Osteoblast (primary cell): ENCODE results near the gene IL13RA1. TPM values are rescaled to one million over a fixed set of nuclear protein-coding genes. Genes with fewer than 3 reads are reported as not detected.
"Not testable (repeated sequence)": the region's sequence is repeated elsewhere in the genome, so short reads cannot be mapped to it uniquely, and the experiment has no call there.

Experiments used
- DNase-seq: peaks from one replicate; pipeline ENCODE4 v3.0.0; 2011; ENCODE audit warnings: low spot score, mixed read lengths; ENCODE audit not compliant: insufficient read length; ENCODE audit errors: missing footprints
- H2AFZ ChIP-seq: 2 replicates; pipeline ENCODE4 v1.6.0; 2011; ENCODE audit warnings: mild to moderate bottlenecking, low read length
- H3K27ac ChIP-seq: 2 replicates; pipeline ENCODE4 v1.5.1; 2011; ENCODE audit warnings: mild to moderate bottlenecking, low read depth, low read length, moderate library complexity
- H3K27me3 ChIP-seq: 2 replicates; pipeline ENCODE4 v1.6.0; 2012; ENCODE audit warnings: mild to moderate bottlenecking, control low read depth, inconsistent platforms, low read length, moderate library complexity; ENCODE audit not compliant: insufficient read depth
- H3K36me3 ChIP-seq: 2 replicates; pipeline ENCODE4 v1.5.1; 2011; ENCODE audit warnings: mild to moderate bottlenecking, low read length, control low read depth, moderate library complexity; ENCODE audit not compliant: insufficient read depth
- H3K4me1 ChIP-seq: 2 replicates; pipeline ENCODE4 v1.5.1; 2011; ENCODE audit warnings: mild to moderate bottlenecking, low read length, control low read depth, moderate library complexity; ENCODE audit not compliant: insufficient read depth
- H3K4me2 ChIP-seq: 2 replicates; pipeline ENCODE4 v1.6.0; 2011; ENCODE audit warnings: mild to moderate bottlenecking, low read length; ENCODE audit not compliant: insufficient read depth
- H3K4me3 ChIP-seq: fragments of 200-600 bp; sonication (generic); 3 replicates; pipeline ENCODE4 v1.5.1; 2012; ENCODE audit warnings: mild to moderate bottlenecking, low read length, inconsistent platforms; ENCODE audit not compliant: insufficient read depth
- H3K79me2 ChIP-seq: 2 replicates; pipeline ENCODE4 v1.6.0; 2012; ENCODE audit warnings: mild to moderate bottlenecking, low read length, control low read depth, inconsistent platforms; ENCODE audit not compliant: insufficient read depth
- H3K9me3 ChIP-seq: 2 replicates; pipeline ENCODE4 v1.5.1; 2011; ENCODE audit warnings: low read depth, low read length, control low read depth
- H4K20me1 ChIP-seq: 2 replicates; pipeline ENCODE4 v1.6.0; 2012; ENCODE audit warnings: mild to moderate bottlenecking, low read length, control low read depth; ENCODE audit not compliant: insufficient read depth
- CTCF ChIP-seq: IDR thresholded peaks from 2 replicates; pipeline ENCODE4 v1.5.1; 2011; ENCODE audit warnings: mild to moderate bottlenecking, low read depth, low read length, moderate library complexity; ENCODE audit errors: extremely low read depth
- total RNA-seq: library from RNA; depleted of rRNA; stranded (reverse); fragments of >200 nt; gene quantifications from 2 replicates; pipeline ENCODE4 v1.2.3, GENCODE V29; 2012

Gene IL13RA1
- total RNA-seq, 1 donor: 81.4 TPM

- Histone ChIP-seq H3K9me3 (no peaks in the 10 kb centered on the region), H3K27me3 (no peaks in the 10 kb centered on the region), H3K4me2 (peak overlapping the region; percentile 79), H3K4me1 (peaks cover 25% of the 10 kb centered on the region), H3K36me3 (no peaks in the 10 kb centered on the region), H4K20me1 (no peaks in the 10 kb centered on the region), H3K27ac (peak overlapping the region; percentile 60), H3K4me3 (peak overlapping the region; percentile 76), H3K79me2 (peaks cover 18% of the 10 kb centered on the region), H2AFZ (peak overlapping the region; percentile 47)
- no peak for DNase-seq
- TF ChIP-seq CTCF: no peak
Measured at GRCh38 chrX:118727686-118728339, 407 bp downstream of the IL13RA1 start.

- no peaks in the 10 kb centered on the region for H3K9me3 ChIP-seq
- H3K4me1 ChIP-seq: peaks cover 25% of the 10 kb centered on the region
- DNase-seq: no peak
- no peaks in the 10 kb centered on the region for H3K36me3 ChIP-seq
- H2AFZ ChIP-seq: no peak overlapping the region
- H3K27ac ChIP-seq: no peak overlapping the region
- no peak for TF ChIP-seq CTCF
- peak overlapping the region; percentile 79 for H3K4me2 ChIP-seq
- H4K20me1 ChIP-seq: no peaks in the 10 kb centered on the region
- H3K4me3 ChIP-seq: no peak overlapping the region
- no peaks in the 10 kb centered on the region for H3K27me3 ChIP-seq
- peaks cover 30% of the 10 kb centered on the region for H3K79me2 ChIP-seq
Measured at GRCh38 chrX:118729042-118729652, 1.7 kb downstream of the IL13RA1 start.

- peak overlapping the region; percentile 14 for H2AFZ ChIP-seq
Measured at GRCh38 chrX:118730500-118731247, 3.3 kb downstream of the IL13RA1 start.

GRCh38 chrX:118732551-118732950, 5.1 kb downstream of the IL13RA1 start:
- H2AFZ ChIP-seq, H3K27me3 ChIP-seq, H3K9me3 ChIP-seq, H3K4me3 ChIP-seq, DNase-seq, H3K27ac ChIP-seq, H3K36me3 ChIP-seq, H3K4me2 ChIP-seq, H4K20me1 ChIP-seq: not testable (repeated sequence)
- Histone ChIP-seq H3K4me1 (peaks cover 19% of the 10 kb centered on the region), H3K79me2 (peaks cover 61% of the 10 kb centered on the region)

More at GRCh38 chrX:118730500-118731247, 3.3 kb downstream of the IL13RA1 start:
- TF ChIP-seq CTCF: no peak
- H3K79me2 ChIP-seq: peaks cover 44% of the 10 kb centered on the region
- peak overlapping the region; percentile 12 for H3K4me3 ChIP-seq
- H3K4me1 ChIP-seq: peaks cover 21% of the 10 kb centered on the region
- H3K9me3 ChIP-seq: no peaks in the 10 kb centered on the region
- H4K20me1 ChIP-seq: no peaks in the 10 kb centered on the region
- no peak for DNase-seq
- peak overlapping the region; percentile 77 for H3K27ac ChIP-seq
- H3K4me2 ChIP-seq: peak overlapping the region; percentile 59
- no peaks in the 10 kb centered on the region for H3K36me3 ChIP-seq
- no peaks in the 10 kb centered on the region for H3K27me3 ChIP-seq
